A549 (cell line): Measurements from ENCODE around the gene SOS1. TPM values are rescaled to one million over a fixed set of nuclear protein-coding genes. Genes with fewer than 3 reads are reported as not detected.

ENCODE experiments used
- ATAC-seq, 2 experiments: fragments of 200-7000 bp in 1 of 2; fragments of >200 bp in 1 of 2; cut with Nextera tagmentation in 1 of 2; cut with Tn5 transposase in 1 of 2; 3 replicates each; pipeline versions ENCODE4 v1.8.0 to v1.9.1; 2018 to 2020; ENCODE audit warnings: mild to moderate bottlenecking in 1 of 2, moderate library complexity in 1 of 2
- CTCF ChIA-PET: fragments of 300-600 bp; sonication (Branson Sonifier 250); formaldehyde crosslinking; extraction: SDS; loops from one replicate; lab custom pipeline; 2021; ENCODE audit warnings: antibody characterized with exemption, inconsistent platforms; lab: Yijun Ruan, JAX
- POLR2A ChIA-PET: fragments of 350-600 bp; formaldehyde crosslinking; extraction: SDS; loops from one replicate; lab custom pipeline; 2021; ENCODE audit warnings: antibody characterized with exemption, inconsistent platforms; lab: Yijun Ruan, JAX
- DNase-seq, 2 experiments: peaks; one replicate each; pipeline versions ENCODE4 v3.0.0 to v3.0.0-alpha.2; 2011 to 2016; ENCODE audit warnings: low read depth in 1 of 2, low spot score in 1 of 2
- FAIRE-seq: peaks from 2 replicates; lab custom pipeline; 2011; peaks lifted over from hg19 to GRCh38; lab: Jason Lieb, UNC
- H3K27ac ChIP-seq, 2 experiments: fragments of >200 bp; sonication (Bioruptor Twin); formaldehyde crosslinking; 3 replicates each; pipeline ENCODE4 v1.5.1; 2016 to 2017
- H3K4me1 ChIP-seq: fragments of >200 bp; sonication (Bioruptor Twin); formaldehyde crosslinking; 3 replicates; pipeline ENCODE4 v1.6.1; 2016
- H3K4me2 ChIP-seq: fragments of >200 bp; sonication (Bioruptor Twin); formaldehyde crosslinking; 3 replicates; pipeline ENCODE4 v1.6.1; 2016
- H3K4me3 ChIP-seq: fragments of >200 bp; sonication (Bioruptor Twin); formaldehyde crosslinking; 3 replicates; pipeline ENCODE4 v1.5.1; 2016
- H3K9me3 ChIP-seq: fragments of >200 bp; sonication (Bioruptor Twin); formaldehyde crosslinking; 3 replicates; pipeline ENCODE4 v1.6.1; 2016
- CBX2 ChIP-seq: fragments of 200-600 bp; sonication (generic); IDR thresholded peaks from 2 replicates; pipeline ENCODE4 v1.6.1; 2016; ENCODE audit warnings: low read depth, mild to moderate bottlenecking, borderline replicate concordance
- CBX8 ChIP-seq: fragments of 200-600 bp; sonication (generic); IDR thresholded peaks from 2 replicates; pipeline ENCODE4 v1.6.1; 2016
- EHF ChIP-seq: fragments of 250-450 bp; sonication (Bioruptor Pico); IDR thresholded peaks from 2 replicates; pipeline ENCODE4 v1.5.0; 2020; ENCODE audit warnings: mild to moderate bottlenecking
- EHMT2 ChIP-seq: fragments of 200-600 bp; sonication (generic); IDR thresholded peaks from 2 replicates; pipeline ENCODE4 v1.6.1; 2016; ENCODE audit warnings: antibody characterized with exemption, low read depth, mild to moderate bottlenecking, moderate library complexity
- EP300 ChIP-seq, 2 experiments: fragments of >200 bp; sonication (Bioruptor Twin); formaldehyde crosslinking; IDR thresholded peaks; 2 replicates in 1 of 2; 3 replicates in 1 of 2; pipeline ENCODE4 v1.6.1; 2016 to 2017
- ESRRA ChIP-seq: fragments of 150-350 bp; IDR thresholded peaks from 2 replicates; pipeline ENCODE4 v1.6.1; 2014; ENCODE audit warnings: mild to moderate bottlenecking, low read length, borderline replicate concordance
- FOSB ChIP-seq: fragments of 250-450 bp; sonication (Bioruptor Pico); IDR thresholded peaks from 2 replicates; pipeline ENCODE4 v1.5.0; 2020; ENCODE audit warnings: mild to moderate bottlenecking, moderate library complexity
- FOSL2 ChIP-seq, 2 experiments: fragments of 450-650 bp in 1 of 2; fragments of >200 bp in 1 of 2; sonication (Bioruptor Twin) in 1 of 2; formaldehyde crosslinking; IDR thresholded peaks; 2 replicates each; pipeline versions ENCODE4 v1.5.0 to v1.6.1; 2016 to 2020; ENCODE audit warnings: mild to moderate bottlenecking in 1 of 2, moderate library complexity in 1 of 2
- GATA3 ChIP-seq: IDR thresholded peaks from 2 replicates; pipeline ENCODE4 v1.6.1; 2012; ENCODE audit warnings: borderline replicate concordance
- HMGXB4 ChIP-seq: fragments of 250-450 bp; sonication (Bioruptor Pico); IDR thresholded peaks from 2 replicates; pipeline ENCODE4 v1.5.0; 2021; ENCODE audit warnings: mild to moderate bottlenecking, moderate library complexity, borderline replicate concordance
- HOXA7 ChIP-seq: fragments of 250-450 bp; sonication (Bioruptor Pico); IDR thresholded peaks from 2 replicates; pipeline ENCODE4 v1.5.0; 2020; ENCODE audit warnings: mild to moderate bottlenecking, moderate library complexity
- HOXB5 ChIP-seq: fragments of 250-450 bp; sonication (Bioruptor Pico); IDR thresholded peaks from 2 replicates; pipeline ENCODE4 v1.5.0; 2020; ENCODE audit warnings: mild to moderate bottlenecking, moderate library complexity
- JUN ChIP-seq, 2 experiments: fragments of >200 bp; sonication (Bioruptor Twin); formaldehyde crosslinking; IDR thresholded peaks; 2 replicates in 1 of 2; 3 replicates in 1 of 2; pipeline ENCODE4 v1.6.1; 2016 to 2017
- KDM5A ChIP-seq: fragments of 200-600 bp; sonication (generic); IDR thresholded peaks from 2 replicates; pipeline ENCODE4 v1.6.1; 2016; ENCODE audit warnings: antibody characterized with exemption, mild to moderate bottlenecking
- MAZ ChIP-seq: fragments of 150-350 bp; IDR thresholded peaks from 2 replicates; pipeline ENCODE4 v1.6.1; 2014; ENCODE audit warnings: antibody characterized with exemption, low read depth, low read length, borderline replicate concordance
- MYC ChIP-seq: IDR thresholded peaks from 2 replicates; pipeline ENCODE4 v1.6.1; 2012; ENCODE audit warnings: mild to moderate bottlenecking, inconsistent platforms, low read length, improper control_type of control experiment, borderline replicate concordance
- NFE2L2 ChIP-seq: fragments of 150-350 bp; conservative IDR thresholded peaks from 2 replicates; pipeline ENCODE4 v1.6.1; 2014; ENCODE audit warnings: low read length
- PHF8 ChIP-seq: fragments of 200-600 bp; sonication (generic); IDR thresholded peaks from 2 replicates; pipeline ENCODE4 v1.6.1; 2016; ENCODE audit warnings: low read depth, mild to moderate bottlenecking, antibody characterized with exemption, moderate library complexity, borderline replicate concordance
- POLR2A ChIP-seq: IDR thresholded peaks from 2 replicates; pipeline ENCODE4 v1.6.1; 2012; ENCODE audit warnings: mild to moderate bottlenecking, low read length
- RAD21 ChIP-seq, 2 experiments: fragments of >200 bp in 1 of 2; sonication (Bioruptor Twin) in 1 of 2; formaldehyde crosslinking in 1 of 2; IDR thresholded peaks in 1 of 2; conservative IDR thresholded peaks in 1 of 2; 2 replicates in 1 of 2; 3 replicates in 1 of 2; pipeline ENCODE4 v1.6.1; 2012 to 2018; ENCODE audit warnings: inconsistent platforms in 1 of 2
- RCOR1 ChIP-seq: fragments of 150-350 bp; IDR thresholded peaks from 2 replicates; pipeline ENCODE4 v1.6.1; 2014; ENCODE audit warnings: antibody characterized with exemption, low read length, low read depth
- RFX5 ChIP-seq: fragments of 450-650 bp; IDR thresholded peaks from 2 replicates; pipeline ENCODE4 v1.7.1; 2014; ENCODE audit warnings: antibody characterized with exemption, mild to moderate bottlenecking, moderate library complexity
- RNF2 ChIP-seq: fragments of 200-600 bp; sonication (generic); IDR thresholded peaks from 2 replicates; pipeline ENCODE4 v1.6.1; 2016; ENCODE audit warnings: low read depth, mild to moderate bottlenecking, antibody characterized with exemption, moderate library complexity, borderline replicate concordance
- SMC3 ChIP-seq: fragments of >200 bp; sonication (Bioruptor Twin); formaldehyde crosslinking; IDR thresholded peaks from 3 replicates; pipeline ENCODE4 v1.6.1; 2018; ENCODE audit warnings: inconsistent platforms
- SREBF2 ChIP-seq: fragments of 450-650 bp; IDR thresholded peaks from 2 replicates; pipeline ENCODE4 v1.6.1; 2014; ENCODE audit warnings: mild to moderate bottlenecking, moderate library complexity
- TP53 ChIP-seq: fragments of 250-450 bp; sonication (Bioruptor Pico); IDR thresholded peaks from 2 replicates; pipeline ENCODE4 v1.5.0; 2021; ENCODE audit warnings: mild to moderate bottlenecking, moderate library complexity
- ZC3H11A ChIP-seq: fragments of 450-650 bp; IDR thresholded peaks from 2 replicates; pipeline ENCODE4 v1.6.1; 2014; ENCODE audit warnings: antibody characterized with exemption, mild to moderate bottlenecking
- ZFP36 ChIP-seq: fragments of 450-650 bp; IDR thresholded peaks from 2 replicates; pipeline ENCODE4 v1.6.1; 2014; ENCODE audit warnings: borderline replicate concordance; ENCODE audit not compliant: partially characterized antibody
- ZNF302 ChIP-seq: fragments of 250-450 bp; sonication (Bioruptor Pico); IDR thresholded peaks from 2 replicates; pipeline ENCODE4 v1.9.0; 2021; ENCODE audit warnings: inconsistent platforms, mild to moderate bottlenecking, moderate library complexity
- ZSCAN20 ChIP-seq: fragments of 250-450 bp; sonication (Bioruptor Pico); IDR thresholded peaks from 2 replicates; pipeline ENCODE4 v1.8.0; 2022; ENCODE audit warnings: mild to moderate bottlenecking, moderate library complexity
- WGBS: methylation state at CpG from one replicate; pipeline ENCODE4 v1.1.6; 2017; ENCODE audit errors: missing lambda C conversion rate; 5-methylcytosine and 5-hydroxymethylcytosine counted together
- polyA plus RNA-seq, 4 experiments: library from polyadenylated mRNA; depleted of rRNA in 3 of 4; stranded (reverse); fragments of >200 nt; fragmentation: RNase III in 1 of 4; extraction: RNeasy Plus Mini Kit Qiagen cat#74134 plus additional on column Dnase treatment in 1 of 4; gene quantifications; 2 replicates in 3 of 4; 3 replicates in 1 of 4; pipeline ENCODE4 v1.2.3, GENCODE V29; 2011 to 2017
- TF ChIP-seq, protein P1 (sequence below): IDR thresholded peaks from 2 replicates; pipeline ENCODE4 v1.6.1; 2012
- TF ChIP-seq, protein P2 (sequence below): fragments of >200 bp; sonication (Bioruptor Twin); formaldehyde crosslinking; IDR thresholded peaks from 3 replicates; pipeline ENCODE4 v1.5.1; 2016

The SOS1 gene
- polyA plus RNA-seq, 2 of the 4 experiments (the other 2 are of a cell fraction): 19.6 to 48.9 TPM

DNA sequence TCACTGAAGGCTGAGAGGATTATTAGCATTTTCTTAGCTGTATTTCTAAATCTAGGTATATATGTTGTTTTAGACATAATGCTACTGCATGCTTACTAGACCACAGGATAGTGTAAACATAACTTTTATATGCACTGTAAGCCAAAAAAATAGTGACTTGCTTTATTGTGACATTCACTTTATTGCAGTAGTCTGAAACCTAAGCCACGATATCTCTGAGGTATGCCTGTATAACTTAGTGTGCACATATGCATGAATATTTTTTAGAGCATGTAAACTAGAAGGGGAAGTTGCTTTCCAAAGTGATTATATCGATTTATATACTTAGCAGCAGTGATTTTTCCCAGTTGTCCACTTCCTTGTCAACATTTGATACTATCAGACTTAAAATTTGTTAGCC is 81.8 kb downstream of the SOS1 start:
- ChIA-PET CTCF (interaction anchor here (3.3 kb wide), 1 partner anchor 191 kb away, joined by 11 read pairs; no protein-coding TSS in a partner anchor), POLR2A (no interaction called here)
- H3K27ac ChIP-seq: no peak overlapping the region
- FAIRE-seq: no peak
- H3K4me2 ChIP-seq: no peak overlapping the region
- WGBS: 92% methylated on average over 2 of the region's 2 CpGs
- no peak overlapping the region for H3K4me3 ChIP-seq
- no peak for DNase-seq
- H3K4me1 ChIP-seq: no peaks in the 10 kb centered on the region
- no peaks in the 10 kb centered on the region for H3K9me3 ChIP-seq
- no peak for ATAC-seq
- no peak for TF ChIP-seq EHF
- TF ChIP-seq ZFP36: no peak
- no peak for TF ChIP-seq ZC3H11A
- TF ChIP-seq KDM5A: no peak
- no peak for TF ChIP-seq FOSL2 (IDR thresholded peaks at IDR 0.05)
- TF ChIP-seq FOSL2 (CRISPR knock-in tag; IDR thresholded peaks at IDR 0.05): no peak
- no peak for TF ChIP-seq RAD21 (conservative IDR thresholded peaks at IDR 0.05 in 1 of 2, IDR thresholded peaks at IDR 0.05 in 1 of 2)
- TF ChIP-seq NFE2L2: no peak
- TF ChIP-seq SMC3: no peak
- TF ChIP-seq POLR2A: no peak

DNA sequence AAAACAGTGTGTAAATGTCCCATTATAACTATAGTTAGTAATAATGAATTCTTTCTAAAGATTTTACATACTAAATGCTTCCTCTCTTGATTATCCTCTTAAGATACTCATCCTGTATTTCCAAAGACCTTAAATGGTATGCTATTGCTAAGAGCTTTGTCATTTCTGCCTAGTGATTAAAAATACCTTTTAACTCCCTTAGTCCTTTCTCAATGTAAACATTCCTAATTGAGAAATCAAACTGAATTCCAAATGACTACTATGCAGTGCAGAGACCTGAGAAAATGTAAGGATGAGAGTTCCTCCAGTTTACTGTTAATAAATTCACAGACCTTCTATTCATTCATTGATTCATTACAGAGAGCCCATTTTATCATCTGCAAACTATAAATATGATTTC is 86.9 kb downstream of the SOS1 start:
- TF ChIP-seq ZNF302 (CRISPR knock-in tag) (no peak), PHF8 (no peak), EHF (no peak), ZSCAN20 (no peak), POLR2A (no peak), RNF2 (no peak), MYC (no peak), ZC3H11A (no peak), HOXB5 (CRISPR knock-in tag) (no peak), GATA3 (no peak), RCOR1 (no peak), ESRRA (no peak)
- TF ChIP-seq, protein P1, sequence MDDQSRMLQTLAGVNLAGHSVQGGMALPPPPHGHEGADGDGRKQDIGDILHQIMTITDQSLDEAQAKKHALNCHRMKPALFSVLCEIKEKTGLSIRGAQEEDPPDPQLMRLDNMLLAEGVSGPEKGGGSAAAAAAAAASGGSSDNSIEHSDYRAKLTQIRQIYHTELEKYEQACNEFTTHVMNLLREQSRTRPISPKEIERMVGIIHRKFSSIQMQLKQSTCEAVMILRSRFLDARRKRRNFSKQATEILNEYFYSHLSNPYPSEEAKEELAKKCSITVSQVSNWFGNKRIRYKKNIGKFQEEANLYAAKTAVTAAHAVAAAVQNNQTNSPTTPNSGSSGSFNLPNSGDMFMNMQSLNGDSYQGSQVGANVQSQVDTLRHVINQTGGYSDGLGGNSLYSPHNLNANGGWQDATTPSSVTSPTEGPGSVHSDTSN: no peak
- TF ChIP-seq, all 56 proteins: peak for 0
- no peak for DNase-seq
- no peak overlapping the region for H3K27ac ChIP-seq
- FAIRE-seq: peak; percentile 46
- H3K4me1 ChIP-seq: no peaks in the 10 kb centered on the region
- POLR2A ChIA-PET: no interaction called here
- no peaks in the 10 kb centered on the region for H3K9me3 ChIP-seq
- CTCF ChIA-PET: interaction anchor here (0.8 to 1.6 kb wide), 3 partner anchors 119 to 196 kb away, joined by 3 to 6 read pairs (median 3); no protein-coding TSS in a partner anchor
- H3K4me2 ChIP-seq: no peak overlapping the region
- ATAC-seq: no peak
- H3K4me3 ChIP-seq: no peak overlapping the region

DNA sequence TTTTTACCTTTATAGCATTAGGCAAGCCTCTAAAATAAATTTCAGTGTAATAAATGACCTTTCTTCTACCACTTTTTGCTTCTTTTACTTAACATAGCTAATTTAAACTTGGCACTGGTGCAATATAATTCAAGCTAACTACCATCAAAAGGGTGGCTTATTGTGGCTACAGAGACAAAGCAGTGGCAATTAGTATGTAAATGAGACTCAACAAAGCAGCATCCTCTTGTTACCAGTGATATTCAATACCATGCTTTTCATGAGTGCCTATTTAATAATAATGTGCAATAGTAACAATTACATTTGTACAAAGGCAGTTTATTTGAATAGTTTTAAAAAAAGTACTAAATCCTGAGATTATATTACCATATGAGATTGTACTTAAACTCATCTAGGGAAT is 93.4 kb downstream of the SOS1 start:
- no peak overlapping the region for H3K4me2 ChIP-seq
- DNase-seq (no peak), ATAC-seq (no peak), FAIRE-seq (no peak)
- ChIA-PET CTCF (no interaction called here), POLR2A (no interaction called here)
- H3K27ac ChIP-seq: no peak overlapping the region
- H3K9me3 ChIP-seq: no peaks in the 10 kb centered on the region
- TF ChIP-seq PHF8 (no peak), TP53 (CRISPR knock-in tag) (no peak), SREBF2 (no peak), RFX5 (no peak), CBX8 (no peak), JUN (IDR thresholded peaks at IDR 0.05) (no peak), HOXA7 (CRISPR knock-in tag) (no peak), MAZ (no peak), HMGXB4 (no peak), FOSB (CRISPR knock-in tag) (no peak), GATA3 (no peak), CBX2 (no peak), RAD21 (conservative IDR thresholded peaks at IDR 0.05 in 1 of 2, IDR thresholded peaks at IDR 0.05 in 1 of 2) (no peak), EHMT2 (no peak), EP300 (IDR thresholded peaks at IDR 0.05) (no peak)
- TF ChIP-seq, protein P2, sequence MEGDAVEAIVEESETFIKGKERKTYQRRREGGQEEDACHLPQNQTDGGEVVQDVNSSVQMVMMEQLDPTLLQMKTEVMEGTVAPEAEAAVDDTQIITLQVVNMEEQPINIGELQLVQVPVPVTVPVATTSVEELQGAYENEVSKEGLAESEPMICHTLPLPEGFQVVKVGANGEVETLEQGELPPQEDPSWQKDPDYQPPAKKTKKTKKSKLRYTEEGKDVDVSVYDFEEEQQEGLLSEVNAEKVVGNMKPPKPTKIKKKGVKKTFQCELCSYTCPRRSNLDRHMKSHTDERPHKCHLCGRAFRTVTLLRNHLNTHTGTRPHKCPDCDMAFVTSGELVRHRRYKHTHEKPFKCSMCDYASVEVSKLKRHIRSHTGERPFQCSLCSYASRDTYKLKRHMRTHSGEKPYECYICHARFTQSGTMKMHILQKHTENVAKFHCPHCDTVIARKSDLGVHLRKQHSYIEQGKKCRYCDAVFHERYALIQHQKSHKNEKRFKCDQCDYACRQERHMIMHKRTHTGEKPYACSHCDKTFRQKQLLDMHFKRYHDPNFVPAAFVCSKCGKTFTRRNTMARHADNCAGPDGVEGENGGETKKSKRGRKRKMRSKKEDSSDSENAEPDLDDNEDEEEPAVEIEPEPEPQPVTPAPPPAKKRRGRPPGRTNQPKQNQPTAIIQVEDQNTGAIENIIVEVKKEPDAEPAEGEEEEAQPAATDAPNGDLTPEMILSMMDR: no peak
- no peak overlapping the region for H3K4me3 ChIP-seq
- H3K4me1 ChIP-seq: peaks cover 8% of the 10 kb centered on the region; the same call in 2 of the 3 replicates
